CD4-positive, alpha-beta T cell (primary cell): ENCODE measurements around the gene TTC28. TPM values are rescaled to one million over a fixed set of nuclear protein-coding genes. Genes with fewer than 3 reads are reported as not detected.

ENCODE experiments used
- ATAC-seq: fragments of 200-7000 bp; cut with Tn5 transposase; one replicate; pipeline ENCODE4 v1.10.0; 2022; ENCODE audit warnings: mild to moderate bottlenecking; ENCODE audit not compliant: poor library complexity
- CTCF ChIA-PET: fragments of 350-600 bp; sonication (Branson Sonifier 250); formaldehyde crosslinking; loops from one replicate; lab custom pipeline; 2021; ENCODE audit warnings: antibody characterized with exemption, inconsistent platforms; lab: Charles Lee
- POLR2A ChIA-PET: fragments of 350-600 bp; sonication (Branson Sonifier 250); formaldehyde crosslinking; loops from one replicate; lab custom pipeline; 2021; ENCODE audit warnings: antibody characterized with exemption, inconsistent platforms; lab: Charles Lee
- DNase-seq, 14 experiments: peaks; one replicate each; pipeline ENCODE4 v3.0.0-alpha.2; 2013 to 2020; ENCODE audit warnings: mixed read lengths in 2 of 14
- H3K27ac ChIP-seq, 2 donors: one replicate each; pipeline versions ENCODE4 v1.5.1 to v1.7.0; 2013; ENCODE audit warnings: low read length in 2 of 2, low read depth in 1 of 2, mild to moderate bottlenecking in 1 of 2
- H3K27me3 ChIP-seq, 2 experiments: 1 replicate in 1 of 2; 2 replicates in 1 of 2; pipeline versions ENCODE4 v1.6.1 to v1.7.0; 2013; ENCODE audit warnings: low read length in 2 of 2, control low read depth in 1 of 2, mild to moderate bottlenecking in 1 of 2, moderate library complexity in 1 of 2; ENCODE audit not compliant: insufficient read depth in 2 of 2, control insufficient read depth in 1 of 2
- H3K36me3 ChIP-seq: one replicate; pipeline ENCODE4 v1.6.1; 2013; ENCODE audit warnings: low read length, control low read depth; ENCODE audit not compliant: insufficient read depth
- H3K4me1 ChIP-seq: one replicate; pipeline ENCODE4 v1.6.1; 2013; ENCODE audit warnings: low read length, control low read depth; ENCODE audit not compliant: insufficient read depth
- H3K4me3 ChIP-seq: one replicate; pipeline ENCODE4 v1.5.1; 2013; ENCODE audit warnings: mild to moderate bottlenecking, low read length, moderate library complexity
- H3K9me3 ChIP-seq, 2 experiments: 1 replicate in 1 of 2; 2 replicates in 1 of 2; pipeline versions ENCODE4 v1.6.1 to v1.7.0; 2013; ENCODE audit warnings: low read length in 2 of 2, mild to moderate bottlenecking in 2 of 2, control low read depth in 1 of 2, moderate library complexity in 1 of 2; ENCODE audit not compliant: control insufficient read depth in 1 of 2, insufficient read depth in 1 of 2
- H3K27ac Mint-ChIP-seq: one replicate; pipeline ENCODE4 v1.8.0; 2020; ENCODE audit warnings: mixed read lengths
- H3K27me3 Mint-ChIP-seq: one replicate; pipeline ENCODE4 v1.8.0; 2021; ENCODE audit warnings: mixed read lengths
- H3K36me3 Mint-ChIP-seq: one replicate; pipeline ENCODE4 v1.8.0; 2021; ENCODE audit warnings: low read depth, mixed read lengths
- H3K4me1 Mint-ChIP-seq: one replicate; pipeline ENCODE4 v1.8.0; 2021; ENCODE audit warnings: low read depth, mixed read lengths
- H3K4me3 Mint-ChIP-seq: one replicate; pipeline ENCODE4 v1.8.0; 2020; ENCODE audit warnings: mild to moderate bottlenecking, mixed read lengths
- H3K9me3 Mint-ChIP-seq: one replicate; pipeline ENCODE4 v1.8.0; 2020; ENCODE audit warnings: mixed read lengths
- CTCF ChIP-seq: fragments of 200-600 bp; IDR thresholded peaks from one replicate; pipeline ENCODE4 v1.8.0; 2022; ENCODE audit warnings: antibody characterized with exemption, mild to moderate bottlenecking
- intact Hi-C, 2 experiments: fragments of 100-400 bp; cut with DNase I in 1 of 2; cut with micrococcal nuclease in 1 of 2; formaldehyde crosslinking; loops; one replicate each; pipeline versions ENCODE4 v1.15.1 to v1.9.0; 2023 to 2025; cut with DNase I, micrococcal nuclease
- total RNA-seq, 174 experiments: library from RNA in 2 of 174; stranded (reverse) in 2 of 174; gene quantifications; one replicate each; pipeline ENCODE4 v1.2.3 and lab custom pipeline; 2021 to 2026

The TTC28 gene
- total RNA-seq, 2 experiments from 2014 or later: 4.6 to 5.7 TPM

GRCh38 chr22:28413612-28414399 lies 265.8 kb downstream of the TTC28 start:
- no peak overlapping the region for H3K27ac ChIP-seq
- H3K4me1 Mint-ChIP-seq: no peaks in the 10 kb centered on the region
- ChIA-PET POLR2A (no interaction called here), CTCF (no interaction called here)
- ATAC-seq: no peak
- H3K27me3 ChIP-seq: peaks cover 0 to 6% of the 10 kb centered on the region in 2 experiments
- no peak for DNase-seq
- no peaks in the 10 kb centered on the region for H3K27me3 Mint-ChIP-seq
- TF ChIP-seq CTCF: no peak
- H3K36me3 ChIP-seq: no peaks in the 10 kb centered on the region
- H3K4me1 ChIP-seq: no peaks in the 10 kb centered on the region
- intact Hi-C loops: no loop called here
- H3K9me3 Mint-ChIP-seq: no peaks in the 10 kb centered on the region
- no peaks in the 10 kb centered on the region for H3K9me3 ChIP-seq
- no peak overlapping the region for H3K4me3 ChIP-seq
- no peak overlapping the region for H3K27ac Mint-ChIP-seq
- no peak overlapping the region for H3K4me3 Mint-ChIP-seq
- no peaks in the 10 kb centered on the region for H3K36me3 Mint-ChIP-seq

- no peak for ATAC-seq
- H3K27me3 Mint-ChIP-seq: no peaks in the 10 kb centered on the region
- no peak overlapping the region for H3K4me3 ChIP-seq
- H3K4me3 Mint-ChIP-seq: no peak overlapping the region
- ChIA-PET CTCF (no interaction called here), POLR2A (no interaction called here)
- H3K9me3 Mint-ChIP-seq: no peaks in the 10 kb centered on the region
- no peaks in the 10 kb centered on the region for H3K36me3 Mint-ChIP-seq
- no peak overlapping the region for H3K27ac Mint-ChIP-seq
- H3K4me1 Mint-ChIP-seq: no peaks in the 10 kb centered on the region
- peaks cover 0 to 6% of the 10 kb centered on the region in 2 experiments for H3K27me3 ChIP-seq
- DNase-seq: no peak
- intact Hi-C loops: no loop called here
- no peaks in the 10 kb centered on the region for H3K4me1 ChIP-seq
- TF ChIP-seq CTCF: no peak
- H3K9me3 ChIP-seq: no peaks in the 10 kb centered on the region
- H3K36me3 ChIP-seq: no peaks in the 10 kb centered on the region
- no peak overlapping the region for H3K27ac ChIP-seq
Observed at GRCh38 chr22:28412109-28412508, 267.5 kb downstream of the TTC28 start.

GRCh38 chr22:28411125-28411524 lies 268.5 kb downstream of the TTC28 start:
- TF ChIP-seq CTCF: no peak
- H3K9me3 ChIP-seq: no peaks in the 10 kb centered on the region
- H3K4me3 ChIP-seq: no peak overlapping the region
- H3K27me3 Mint-ChIP-seq: no peaks in the 10 kb centered on the region
- DNase-seq: no peak
- no peak overlapping the region for H3K27ac ChIP-seq
- ATAC-seq: no peak
- peaks cover 0 to 6% of the 10 kb centered on the region in 2 experiments for H3K27me3 ChIP-seq
- no peaks in the 10 kb centered on the region for H3K4me1 Mint-ChIP-seq
- H3K4me1 ChIP-seq: no peaks in the 10 kb centered on the region
- H3K4me3 Mint-ChIP-seq: no peak overlapping the region
- H3K36me3 Mint-ChIP-seq: no peaks in the 10 kb centered on the region
- ChIA-PET CTCF (no interaction called here), POLR2A (no interaction called here)
- no peak overlapping the region for H3K27ac Mint-ChIP-seq
- H3K36me3 ChIP-seq: no peaks in the 10 kb centered on the region
- intact Hi-C loops: no loop called here
- no peaks in the 10 kb centered on the region for H3K9me3 Mint-ChIP-seq
